PC-9 (cell line): Measurements from ENCODE around the gene SYNDIG1. TPM values are rescaled to one million over a fixed set of nuclear protein-coding genes. Genes with fewer than 3 reads are reported as not detected.

ENCODE experiments used
- BruUV-seq: library from RNA; stranded (reverse); fragments of 400-500 nt; replicated peaks from 2 replicates; lab custom pipeline; 2021; lab: Mats Ljungman, UMichigan
- CTCF ChIA-PET: fragments of 300-600 bp; sonication (Branson Sonifier 250); formaldehyde crosslinking; loops from one replicate; lab custom pipeline; 2022; ENCODE audit warnings: antibody characterized with exemption; lab: Charles Lee
- POLR2A ChIA-PET: fragments of 300-600 bp; sonication (Branson Sonifier 250); formaldehyde crosslinking; loops from one replicate; lab custom pipeline; 2022; ENCODE audit warnings: antibody characterized with exemption; ENCODE audit not compliant: unreplicated experiment; lab: Charles Lee
- DNase-seq, 2 experiments: peaks; one replicate each; pipeline versions ENCODE4 v3.0.0 to v3.0.0-alpha.2; 2015 to 2022; ENCODE audit warnings: mixed read lengths in 1 of 2
- H2AFZ ChIP-seq: fragments of 200-600 bp; sonication (generic); 2 replicates; pipeline ENCODE4 v1.8.1; 2017; ENCODE audit warnings: antibody characterized with exemption
- H3F3A ChIP-seq: fragments of 200-600 bp; sonication (generic); 2 replicates; pipeline ENCODE4 v1.8.1; 2017; ENCODE audit warnings: antibody characterized with exemption, mild to moderate bottlenecking, low read depth; ENCODE audit not compliant: insufficient read depth
- H3K27ac ChIP-seq: fragments of 200-600 bp; sonication (generic); 2 replicates; pipeline ENCODE4 v1.6.1; 2016; ENCODE audit warnings: mixed run types
- H3K27me3 ChIP-seq: fragments of 200-600 bp; sonication (generic); 2 replicates; pipeline ENCODE4 v1.6.1; 2016; ENCODE audit warnings: low read depth, mixed run types; ENCODE audit not compliant: insufficient read depth
- H3K36me3 ChIP-seq: fragments of 200-600 bp; sonication (generic); 2 replicates; pipeline ENCODE4 v1.6.1; 2016; ENCODE audit warnings: low read depth, mixed run types
- H3K4me1 ChIP-seq: fragments of 200-600 bp; sonication (generic); replicated peaks from 2 replicates; pipeline ENCODE4 v1.6.1; 2016; ENCODE audit warnings: mixed run types; ENCODE audit not compliant: insufficient read depth
- H3K4me2 ChIP-seq: fragments of 200-600 bp; sonication (generic); 2 replicates; pipeline ENCODE4 v1.6.1; 2017; ENCODE audit warnings: mixed run types
- H3K4me3 ChIP-seq: fragments of 200-600 bp; sonication (generic); 2 replicates; pipeline ENCODE4 v1.6.1; 2016; ENCODE audit warnings: mixed run types
- H3K79me2 ChIP-seq: fragments of 200-600 bp; sonication (generic); 2 replicates; pipeline ENCODE4 v1.6.1; 2017; ENCODE audit warnings: low read depth, mixed run types
- H3K9me2 ChIP-seq: fragments of 200-600 bp; sonication (generic); 2 replicates; pipeline ENCODE4 v1.8.1; 2017; ENCODE audit warnings: mild to moderate bottlenecking; ENCODE audit not compliant: insufficient read depth
- H3K9me3 ChIP-seq: fragments of 200-600 bp; sonication (generic); 2 replicates; pipeline ENCODE4 v1.8.1; 2016; ENCODE audit warnings: low read depth; ENCODE audit not compliant: insufficient read depth
- H4K20me1 ChIP-seq: fragments of 200-600 bp; sonication (generic); 2 replicates; pipeline ENCODE4 v1.8.1; 2017; ENCODE audit not compliant: insufficient read depth
- CTCF ChIP-seq: fragments of 200-600 bp; sonication (generic); conservative IDR thresholded peaks from 2 replicates; pipeline ENCODE4 v1.6.1; 2017; ENCODE audit warnings: mixed run types, antibody characterized with exemption, mild to moderate bottlenecking, moderate library complexity
- EZH2 ChIP-seq: fragments of 200-600 bp; sonication (generic); IDR thresholded peaks from 2 replicates; pipeline ENCODE4 v1.8.0; 2017; ENCODE audit warnings: antibody characterized with exemption, low read depth
- intact Hi-C: fragments of 100-400 bp; cut with micrococcal nuclease; formaldehyde crosslinking; loops from one replicate; pipeline ENCODE4 v1.10.0; 2022; ENCODE audit not compliant: unreplicated experiment
- total RNA-seq: library from RNA; stranded (reverse); gene quantifications from 2 replicates; pipeline ENCODE4 v1.2.3, GENCODE V29; 2021

Gene SYNDIG1
- total RNA-seq, 1 experiment from 2014 or later, result 0.17 TPM

- no peak overlapping the region for H3K4me3 ChIP-seq
- no peaks in the 10 kb centered on the region for H3K9me3 ChIP-seq
- H3K79me2 ChIP-seq, result no peaks in the 10 kb centered on the region
- H3K4me2 ChIP-seq, result no peak overlapping the region
- TF ChIP-seq EZH2 (no peak), CTCF (no peak)
- CTCF ChIA-PET, result no interaction called here
- no TSS peak for BruUV-seq
- no peaks in the 10 kb centered on the region for H3K4me1 ChIP-seq
- intact Hi-C loops, result no loop called here
- no peak overlapping the region for H3K27ac ChIP-seq
- no peaks in the 10 kb centered on the region for H4K20me1 ChIP-seq
- no peaks in the 10 kb centered on the region for H3F3A ChIP-seq
- no peaks in the 10 kb centered on the region for H3K36me3 ChIP-seq
- no peaks in the 10 kb centered on the region for H3K9me2 ChIP-seq
- DNase-seq, result no peak
- POLR2A ChIA-PET, result no interaction called here
- no peak overlapping the region for H2AFZ ChIP-seq
- H3K27me3 ChIP-seq, result no peaks in the 10 kb centered on the region
Observed at GRCh38 chr20:24700166-24700860, 230.9 kb downstream of the SYNDIG1 start.

GRCh38 chr20:24701027-24701426 lies 231.6 kb downstream of the SYNDIG1 start:
- H3F3A ChIP-seq, result no peaks in the 10 kb centered on the region
- DNase-seq, result no peak
- no peaks in the 10 kb centered on the region for H3K36me3 ChIP-seq
- intact Hi-C loops, result no loop called here
- BruUV-seq, result no TSS peak
- no peak overlapping the region for H3K4me2 ChIP-seq
- H3K27ac ChIP-seq, result no peak overlapping the region
- H4K20me1 ChIP-seq, result no peaks in the 10 kb centered on the region
- no peaks in the 10 kb centered on the region for H3K27me3 ChIP-seq
- H2AFZ ChIP-seq, result no peak overlapping the region
- H3K4me1 ChIP-seq, result no peaks in the 10 kb centered on the region
- H3K9me2 ChIP-seq, result no peaks in the 10 kb centered on the region
- ChIA-PET POLR2A (no interaction called here), CTCF (no interaction called here)
- H3K9me3 ChIP-seq, result no peaks in the 10 kb centered on the region
- H3K79me2 ChIP-seq, result no peaks in the 10 kb centered on the region
- TF ChIP-seq EZH2 (no peak), CTCF (no peak)
- no peak overlapping the region for H3K4me3 ChIP-seq

GRCh38 chr20:24701668-24702067 lies 232.2 kb downstream of the SYNDIG1 start:
- no peak for DNase-seq
- Histone ChIP-seq H3K9me2 (no peaks in the 10 kb centered on the region), H3K79me2 (no peaks in the 10 kb centered on the region), H3K4me3 (no peak overlapping the region), H4K20me1 (no peaks in the 10 kb centered on the region), H3F3A (no peaks in the 10 kb centered on the region), H3K27me3 (no peaks in the 10 kb centered on the region), H3K9me3 (no peaks in the 10 kb centered on the region), H3K27ac (no peak overlapping the region), H2AFZ (no peak overlapping the region), H3K4me2 (no peak overlapping the region), H3K36me3 (no peaks in the 10 kb centered on the region), H3K4me1 (no peaks in the 10 kb centered on the region)
- no TSS peak for BruUV-seq
- intact Hi-C loops, result no loop called here
- ChIA-PET POLR2A (no interaction called here), CTCF (no interaction called here)
- TF ChIP-seq CTCF, result no peak
- no peak for TF ChIP-seq EZH2
